GM21423 (cell line): ENCODE results near the gene THAP4.

Source experiments
- ATAC-seq: cut with Tn5 transposase; IDR thresholded peaks from one replicate; pipeline ENCODE4 v1.9.1; 2021; ENCODE audit warnings: mild to moderate bottlenecking, moderate library complexity; ENCODE audit not compliant: unreplicated experiment

Gene THAP4

DNA sequence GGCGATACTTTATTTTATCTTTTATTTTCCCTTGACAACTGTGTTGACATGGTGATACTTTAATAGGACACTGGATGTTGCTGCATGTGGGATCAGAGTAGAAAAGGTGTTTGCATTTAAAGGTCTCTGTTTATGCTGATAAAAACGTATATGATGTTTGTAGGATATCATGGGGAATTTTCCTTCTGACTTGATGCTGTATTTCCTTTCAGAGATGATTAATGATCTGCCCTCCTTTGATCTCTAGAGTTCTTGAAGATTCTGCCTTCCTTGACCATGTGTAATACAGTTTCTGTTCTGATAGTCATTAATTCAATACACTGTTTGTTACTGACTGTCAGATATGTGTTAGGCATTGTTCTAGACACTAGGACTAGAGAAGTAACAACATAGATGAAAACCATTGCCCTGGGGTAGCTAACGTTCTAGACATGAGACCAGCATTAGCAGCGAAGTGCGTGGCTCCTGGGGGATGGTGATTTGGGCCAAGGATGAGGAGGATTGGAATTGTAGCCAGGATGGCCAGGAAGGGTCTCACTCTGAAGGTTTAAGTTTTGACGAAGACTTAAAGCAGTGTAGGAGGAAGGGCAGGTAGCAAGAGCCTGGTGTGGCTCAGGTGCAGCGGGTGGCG lies 3.3 kb upstream of the THAP4 start:
- no peak for ATAC-seq

DNA sequence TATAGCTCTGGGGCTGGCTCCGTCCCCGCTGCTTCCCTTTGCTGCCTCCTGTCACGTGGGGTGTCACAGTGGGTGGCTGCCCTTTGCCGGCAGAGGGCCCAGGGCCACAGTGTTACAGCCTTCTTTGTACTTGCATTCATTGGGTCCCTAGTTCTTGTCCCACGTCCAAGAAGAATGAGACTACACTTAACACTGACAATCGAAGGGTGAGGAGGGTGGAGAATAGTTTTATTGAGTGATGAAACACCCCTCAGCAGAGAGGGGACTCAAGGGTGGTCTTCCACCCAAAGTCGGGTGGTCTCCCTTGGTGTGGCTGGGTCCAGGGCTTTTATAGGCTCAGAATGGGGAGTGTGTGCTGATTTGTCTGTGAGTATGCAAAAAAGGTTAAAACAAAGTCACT lies 2.4 kb upstream of the THAP4 start:
- no peak for ATAC-seq

- no peak for ATAC-seq
These were observed 2.0 kb upstream of the THAP4 start for GRCh38 chr2:241638940-241639339.

DNA sequence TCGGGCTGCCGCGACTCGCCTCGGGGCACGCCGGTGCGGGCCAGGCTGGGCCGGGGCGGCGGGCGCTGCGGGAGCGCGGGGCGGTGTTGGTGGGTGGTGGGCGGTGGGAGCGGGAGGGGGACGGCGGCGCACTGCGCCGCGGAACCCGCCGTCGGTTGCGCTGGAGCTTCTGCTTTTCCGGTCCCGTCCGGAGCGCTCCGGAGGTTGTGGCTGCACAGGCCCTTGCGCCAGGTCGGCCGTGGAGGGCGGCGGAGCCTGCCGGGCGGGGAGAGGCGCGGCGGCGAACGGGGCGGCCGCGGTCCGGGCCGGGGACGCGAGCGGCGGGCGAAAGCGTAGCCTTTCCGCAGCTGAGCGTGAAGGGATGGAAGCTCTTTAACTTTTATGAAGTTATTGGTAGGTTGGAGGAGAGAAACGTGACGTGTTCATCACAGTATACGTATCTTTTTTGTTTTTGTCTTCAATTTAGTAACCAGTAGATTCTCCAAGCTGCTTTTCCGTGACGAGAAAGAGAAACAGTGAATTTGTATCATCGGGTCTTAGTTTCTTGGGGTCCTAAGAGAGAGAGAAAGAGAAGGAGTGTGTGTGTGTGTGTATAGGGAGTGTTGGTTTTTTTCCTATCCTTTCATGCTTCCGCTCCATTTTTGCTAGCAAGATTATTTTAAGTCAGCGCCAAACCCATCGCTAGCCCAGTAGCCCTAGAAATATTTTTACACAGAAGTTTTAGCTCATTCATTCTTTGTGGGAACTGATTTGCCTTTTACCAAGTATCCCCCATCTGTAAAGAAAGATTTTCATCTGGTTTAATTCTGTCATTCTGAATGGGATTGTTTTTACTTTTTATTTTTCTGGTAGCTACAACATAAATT lies 1.1 kb upstream of the THAP4 start:
- ATAC-seq: peak; percentile 11

GRCh38 chr2:241636182-241637017 lies 558 bp downstream of the THAP4 start:
- peak; percentile 28 for ATAC-seq

- ATAC-seq: no peak
These were observed 1.2 kb downstream of the THAP4 start for GRCh38 chr2:241635756-241636155.

GRCh38 chr2:241633561-241633960 lies 3.4 kb downstream of the THAP4 start:
- ATAC-seq: no peak

DNA sequence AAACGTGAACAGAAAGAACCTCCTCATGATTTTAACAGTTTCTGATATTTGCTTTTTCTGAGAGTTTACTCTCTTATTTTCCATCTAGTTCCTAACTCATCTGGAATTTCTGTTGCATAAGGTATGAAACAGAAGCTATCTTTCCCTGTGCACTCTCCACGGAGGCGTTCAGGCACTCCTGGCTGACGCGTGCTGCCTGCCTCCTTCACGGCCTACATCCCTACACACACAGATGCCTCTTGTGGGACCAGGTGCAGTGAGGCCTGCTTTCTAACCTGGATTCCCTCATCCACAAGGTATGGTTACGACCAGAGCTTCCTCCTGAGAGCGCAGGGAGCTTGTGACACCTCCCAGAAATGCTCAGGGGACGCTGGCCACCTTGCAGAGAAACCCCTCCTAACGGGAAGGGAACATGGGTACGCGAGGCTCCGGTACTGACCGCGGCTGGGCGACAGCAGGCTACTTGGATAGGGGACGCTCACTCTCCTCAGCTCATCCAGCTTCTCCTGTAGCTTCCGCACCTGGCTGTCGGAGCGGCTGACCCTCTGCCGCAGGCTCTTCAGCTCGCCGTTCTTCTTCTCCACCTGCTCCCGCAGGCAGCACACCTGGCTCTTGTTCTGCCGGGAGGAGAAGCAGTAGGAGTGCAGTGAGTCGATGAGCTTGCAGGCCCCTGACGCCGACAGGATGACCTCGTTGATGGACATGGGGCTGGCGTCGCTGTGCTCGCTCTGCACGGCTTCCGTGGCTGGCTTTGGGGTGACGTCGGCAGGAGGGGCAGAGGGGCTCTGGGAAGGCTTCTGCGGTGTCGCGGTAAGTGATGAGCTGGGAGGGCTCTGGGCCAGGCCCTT lies 4.3 kb downstream of the THAP4 start:
- ATAC-seq: no peak

DNA sequence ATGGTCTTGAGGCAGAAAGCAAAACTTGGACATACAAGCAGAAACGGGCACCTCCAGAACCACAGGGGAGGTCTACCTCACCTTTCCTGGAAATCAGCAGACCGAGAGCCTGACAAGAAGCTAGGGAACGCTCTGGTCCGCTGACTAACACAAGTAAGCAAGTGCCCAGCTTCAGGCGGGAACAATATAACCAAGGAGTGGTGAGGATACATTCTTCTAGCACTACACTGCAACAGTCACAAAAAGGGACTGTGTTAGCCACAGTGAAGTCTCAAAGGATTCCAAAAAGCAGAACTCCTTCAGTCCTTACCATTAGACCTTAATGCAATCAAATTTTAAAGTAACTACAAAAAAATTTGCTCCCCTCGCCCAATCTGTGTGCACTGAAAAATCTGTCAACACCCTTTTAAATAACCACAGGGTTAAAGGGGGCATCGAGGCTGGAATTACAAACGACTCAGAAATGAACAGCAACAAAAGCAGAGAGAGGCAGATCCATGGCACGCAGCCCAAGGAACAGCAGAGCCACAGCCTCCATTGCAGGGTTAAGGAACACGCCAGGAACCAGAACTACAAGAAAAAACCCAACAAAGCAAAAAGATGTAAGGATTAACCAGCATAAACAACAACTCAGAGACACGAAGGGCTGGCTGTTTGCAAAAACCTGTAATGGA lies 7.1 kb downstream of the THAP4 start:
- ATAC-seq: no peak

- ATAC-seq: no peak
These were observed 9.3 kb downstream of the THAP4 start for GRCh38 chr2:241627675-241628074.

GRCh38 chr2:241620419-241620769 lies 16.6 kb downstream of the THAP4 start:
- ATAC-seq: no peak

GRCh38 chr2:241619597-241620418 lies 17.1 kb downstream of the THAP4 start:
- ATAC-seq: no peak

GRCh38 chr2:241618829-241619228 lies 18.1 kb downstream of the THAP4 start:
- no peak for ATAC-seq

DNA sequence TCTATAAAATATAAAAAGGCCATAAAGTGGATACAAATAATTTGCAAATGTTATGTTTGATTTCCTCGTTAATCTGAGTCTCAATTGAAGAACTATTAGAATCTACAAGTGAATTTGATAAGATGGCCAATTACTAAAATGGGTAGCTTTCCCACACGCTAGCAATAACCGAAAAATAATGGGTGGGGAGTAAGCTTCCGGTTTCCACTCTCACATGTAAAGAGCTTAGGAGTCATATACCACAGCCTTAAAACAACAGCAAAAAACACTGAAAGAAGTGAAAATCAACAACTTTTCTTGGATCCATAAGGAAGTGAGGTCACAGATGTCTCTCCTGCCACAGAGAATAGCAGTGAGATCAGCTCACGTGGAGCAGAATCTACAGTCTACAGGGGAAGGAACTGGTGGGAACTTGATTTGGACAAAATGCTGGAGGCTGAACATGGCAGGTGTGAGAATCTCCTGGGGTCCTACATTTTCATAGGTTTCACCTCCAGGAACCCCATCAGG lies 18.6 kb downstream of the THAP4 start:
- no peak for ATAC-seq

- ATAC-seq: no peak
These were observed 19.4 kb downstream of the THAP4 start for GRCh38 chr2:241617431-241618154.

GRCh38 chr2:241616168-241617125 lies 20.5 kb downstream of the THAP4 start:
- ATAC-seq: no peak

DNA sequence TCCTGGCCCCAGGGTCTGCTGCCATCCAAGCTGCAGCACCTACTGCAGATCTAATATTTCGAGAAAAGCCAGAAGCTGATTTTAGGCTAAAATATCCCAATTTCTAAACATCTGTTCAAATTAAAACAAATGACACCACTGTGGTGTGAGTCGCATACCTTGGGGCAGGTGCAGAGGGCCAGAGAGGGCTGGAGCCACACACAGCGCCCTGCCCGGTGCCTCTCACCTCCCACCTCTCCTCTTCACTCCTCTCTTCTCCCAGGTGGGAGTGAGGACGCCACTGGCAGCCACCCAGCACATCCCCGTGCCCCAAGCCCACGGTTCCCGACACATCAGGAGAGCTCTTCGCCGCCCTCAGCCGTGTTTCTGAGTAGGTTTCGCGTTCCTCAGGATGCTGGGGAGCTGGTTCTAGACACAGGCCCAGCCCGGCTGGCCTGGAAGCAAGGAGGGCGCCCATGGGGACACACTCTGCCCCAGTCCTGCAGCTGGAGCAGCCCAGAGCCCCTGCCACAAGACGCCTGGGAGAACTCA lies 21.4 kb downstream of the THAP4 start:
- no peak for ATAC-seq
